ENCODE data around the gene SLC16A5. TPM values are rescaled to one million over a fixed set of nuclear protein-coding genes. Genes with fewer than 3 reads are reported as not detected.

Gene SLC16A5
- total and polyA plus RNA-seq, 8 donors, result 2.2 to 8.8 (median 4.4) TPM

DNA sequence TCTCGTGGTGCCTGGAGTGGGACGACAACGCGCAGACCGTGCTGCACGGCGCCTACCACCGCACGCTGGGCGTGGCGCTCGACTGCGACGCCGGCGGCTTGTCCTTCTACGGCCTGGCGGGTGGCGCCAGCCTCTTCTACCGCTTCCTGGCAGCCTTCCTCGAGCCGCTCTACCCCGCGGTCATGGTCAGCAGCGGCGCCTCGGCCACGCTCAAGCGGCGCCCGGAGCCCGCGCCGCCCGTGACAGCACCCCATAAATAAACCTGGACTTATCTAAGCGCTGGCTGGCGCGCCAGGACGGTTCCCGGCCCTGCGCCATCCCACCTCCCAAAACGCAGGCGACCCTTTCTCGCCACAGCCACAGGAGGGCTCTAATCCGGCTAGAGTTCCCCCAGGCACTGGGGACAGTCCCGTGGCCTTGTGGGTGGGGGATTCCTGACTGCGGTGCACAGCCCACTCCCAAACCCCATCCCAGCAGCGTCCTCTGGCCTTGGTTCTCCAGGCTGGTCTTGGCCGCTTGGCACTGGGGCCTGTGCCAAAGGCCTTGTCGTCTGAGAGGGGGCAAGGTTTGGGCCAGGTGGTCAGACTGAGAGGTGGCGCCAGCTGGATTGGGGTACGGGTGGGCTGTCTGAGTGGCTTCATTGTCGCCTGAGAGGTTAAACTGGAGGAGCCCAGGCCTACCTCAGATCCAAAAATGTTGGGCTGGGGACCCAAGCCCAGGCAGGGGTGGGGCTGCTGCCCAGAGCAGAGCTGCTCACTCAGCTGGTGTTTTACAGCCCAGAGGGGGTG lies 10.1 kb upstream of the SLC16A5 start:
- WGBS, 2 donors, result 9 to 24% methylated on average over 48 to 53 of the region's 53 CpGs
- Histone ChIP-seq H3K27ac (peak overlapping the region; percentile 19 to 81 (median 71)), H3K4me3 (peak overlapping the region; percentile 13 to 46 (median 36)), H3K4me1 (peaks cover 0 to 17% (median 5%) of the 10 kb centered on the region in 3 donors), H3K27me3 (no peaks in the 10 kb centered on the region), H3K9me3 (no peaks in the 10 kb centered on the region), H3K36me3 (no peaks in the 10 kb centered on the region)
- DNase-seq (peak; percentile 54 to 88 (median 69)), FAIRE-seq (no peak), ATAC-seq (peak; percentile 77 to 89 (median 87))
- intact Hi-C loops (cut with DNase I), result no loop called here
- TF ChIP-seq, protein P1, sequence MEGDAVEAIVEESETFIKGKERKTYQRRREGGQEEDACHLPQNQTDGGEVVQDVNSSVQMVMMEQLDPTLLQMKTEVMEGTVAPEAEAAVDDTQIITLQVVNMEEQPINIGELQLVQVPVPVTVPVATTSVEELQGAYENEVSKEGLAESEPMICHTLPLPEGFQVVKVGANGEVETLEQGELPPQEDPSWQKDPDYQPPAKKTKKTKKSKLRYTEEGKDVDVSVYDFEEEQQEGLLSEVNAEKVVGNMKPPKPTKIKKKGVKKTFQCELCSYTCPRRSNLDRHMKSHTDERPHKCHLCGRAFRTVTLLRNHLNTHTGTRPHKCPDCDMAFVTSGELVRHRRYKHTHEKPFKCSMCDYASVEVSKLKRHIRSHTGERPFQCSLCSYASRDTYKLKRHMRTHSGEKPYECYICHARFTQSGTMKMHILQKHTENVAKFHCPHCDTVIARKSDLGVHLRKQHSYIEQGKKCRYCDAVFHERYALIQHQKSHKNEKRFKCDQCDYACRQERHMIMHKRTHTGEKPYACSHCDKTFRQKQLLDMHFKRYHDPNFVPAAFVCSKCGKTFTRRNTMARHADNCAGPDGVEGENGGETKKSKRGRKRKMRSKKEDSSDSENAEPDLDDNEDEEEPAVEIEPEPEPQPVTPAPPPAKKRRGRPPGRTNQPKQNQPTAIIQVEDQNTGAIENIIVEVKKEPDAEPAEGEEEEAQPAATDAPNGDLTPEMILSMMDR (IDR thresholded peaks at IDR 0.05), result peak in 1 of 4 donors; percentile 7

DNA sequence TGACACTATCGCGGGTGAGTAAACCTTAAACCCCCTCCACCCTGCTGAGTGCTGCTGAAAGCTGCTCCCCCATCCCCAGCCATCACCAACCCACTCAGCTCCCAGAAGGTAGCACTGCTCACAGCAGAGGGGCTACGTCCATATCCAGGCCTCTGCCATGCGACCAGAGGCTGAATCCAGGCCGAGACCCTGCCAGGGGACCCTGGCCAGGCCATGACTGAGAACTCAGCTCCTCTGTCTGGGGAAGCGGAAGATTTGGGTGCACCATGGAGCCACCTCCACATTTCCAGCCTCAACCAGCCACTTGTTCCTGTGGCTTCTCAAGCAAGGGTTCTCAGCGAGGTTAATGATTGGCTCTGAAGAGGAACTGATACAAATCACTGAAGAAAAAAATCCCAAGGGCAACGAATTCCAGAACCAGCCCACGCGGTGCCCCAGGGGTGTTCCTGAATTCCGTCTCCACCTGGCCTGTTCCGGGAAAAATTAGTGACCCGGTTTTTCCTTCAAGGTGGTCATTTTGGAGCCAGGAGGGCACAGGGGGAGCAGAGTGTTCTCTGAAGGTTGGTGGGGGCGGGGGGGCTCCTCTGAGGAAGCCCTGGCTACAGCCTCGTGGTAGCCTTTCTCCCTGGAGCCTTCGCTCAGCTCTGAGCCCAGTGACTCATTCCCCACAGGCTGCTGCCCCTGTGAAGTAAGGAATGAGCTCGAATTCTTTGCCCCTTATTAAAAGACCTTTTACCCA lies 9.3 kb upstream of the SLC16A5 start:
- peak overlapping the region; percentile 19 to 81 (median 71) for H3K27ac ChIP-seq
- no peaks in the 10 kb centered on the region for H3K36me3 ChIP-seq
- TF ChIP-seq, protein P1 (IDR thresholded peaks at IDR 0.05), result no peak
- no peaks in the 10 kb centered on the region for H3K27me3 ChIP-seq
- H3K4me3 ChIP-seq, result no peak overlapping the region
- ATAC-seq (peak; percentile 32 to 46 (median 43)), DNase-seq (peak in 2 of 6 donors; percentile 36 to 43), FAIRE-seq (no peak)
- intact Hi-C loops (cut with DNase I), result no loop called here
- H3K9me3 ChIP-seq, result no peaks in the 10 kb centered on the region
- WGBS, 2 donors, result 61 to 62% methylated on average over 17 of the region's 17 CpGs
- H3K4me1 ChIP-seq, result peaks cover 0 to 17% (median 5%) of the 10 kb centered on the region in 3 donors

DNA sequence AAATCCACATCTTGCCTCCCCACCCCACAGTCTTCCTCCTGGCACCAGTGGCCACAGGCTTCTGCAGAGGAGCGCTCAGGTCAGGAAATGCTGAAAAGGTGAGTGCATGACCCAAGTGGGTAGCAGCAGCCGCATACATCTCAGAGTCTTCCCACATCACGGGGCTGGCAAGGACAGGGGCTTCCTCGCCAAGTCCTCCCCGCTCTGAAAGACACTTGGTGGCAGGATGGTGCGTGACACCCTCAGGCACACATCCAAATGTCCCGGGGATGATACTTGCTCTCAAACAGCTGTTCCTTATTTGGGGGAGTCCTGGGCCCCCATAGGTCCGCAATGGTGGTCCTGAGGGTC lies 8.8 kb upstream of the SLC16A5 start:
- Histone ChIP-seq H3K27me3 (no peaks in the 10 kb centered on the region), H3K4me1 (peaks cover 0 to 17% (median 5%) of the 10 kb centered on the region in 3 donors), H3K36me3 (no peaks in the 10 kb centered on the region), H3K9me3 (no peaks in the 10 kb centered on the region), H3K4me3 (no peak overlapping the region), H3K27ac (peak overlapping the region in 3 of 4 donors; percentile 41 to 81 (median 77))
- ATAC-seq (no peak), FAIRE-seq (no peak), DNase-seq (no peak)
- WGBS, 2 donors, result 68 to 81% methylated on average over 8 of the region's 8 CpGs
- intact Hi-C loops (cut with DNase I), result no loop called here
- TF ChIP-seq, protein P1 (IDR thresholded peaks at IDR 0.05), result no peak

DNA sequence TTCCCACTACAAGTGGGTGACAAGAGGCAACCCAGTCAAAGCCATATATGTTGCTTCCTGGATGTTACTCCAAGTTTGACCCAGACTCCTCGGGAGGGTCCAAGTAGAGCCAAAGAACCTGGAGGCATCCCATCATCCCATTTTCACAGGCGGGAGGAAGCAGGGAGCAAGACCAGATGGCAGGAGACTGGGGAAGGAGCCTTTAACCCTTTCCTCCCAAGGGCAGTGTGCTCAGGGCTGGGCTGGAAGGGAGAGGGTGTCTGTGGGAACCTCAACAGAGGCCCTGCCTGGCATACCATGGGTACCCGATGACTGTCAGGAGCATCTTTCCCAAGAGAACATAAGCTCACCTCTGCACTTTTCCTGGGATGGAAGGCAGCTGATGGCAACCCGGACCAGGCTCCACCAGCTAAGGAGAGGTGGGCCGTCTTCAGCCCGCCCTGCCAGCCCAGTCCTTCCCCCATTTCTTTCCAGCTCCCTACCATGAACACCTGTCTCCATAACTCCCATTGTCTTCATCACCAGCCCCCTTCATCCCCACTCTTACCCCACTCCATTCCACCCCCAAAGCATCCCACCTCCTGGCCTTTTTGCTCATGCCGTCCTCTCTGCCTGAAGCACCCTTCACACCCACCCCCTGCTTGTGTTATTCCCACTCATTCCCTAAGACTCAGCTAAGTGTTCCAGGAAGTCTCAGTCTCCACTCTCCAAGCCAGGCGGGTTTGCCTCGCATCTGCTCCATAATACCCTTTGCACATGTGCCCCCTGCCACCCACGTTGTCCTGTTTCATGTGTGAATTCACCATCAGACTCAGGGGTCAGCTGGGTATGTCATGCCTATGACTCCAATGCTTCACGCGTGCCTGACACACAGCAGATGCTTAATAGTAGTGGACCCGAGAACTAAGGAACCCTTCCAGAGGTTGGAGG lies 5.9 kb upstream of the SLC16A5 start:
- H3K27ac ChIP-seq, result no peak overlapping the region
- ATAC-seq, result no peak
- TF ChIP-seq, protein P1 (IDR thresholded peaks at IDR 0.05), result no peak

More for the DNA sequence above, 5.9 kb upstream of the SLC16A5 start:
- DNase-seq, result no peak
- WGBS, 2 donors, result 71 to 82% methylated on average over 13 of the region's 13 CpGs
- Histone ChIP-seq H3K36me3 (no peaks in the 10 kb centered on the region), H3K9me3 (no peaks in the 10 kb centered on the region), H3K4me3 (no peak overlapping the region), H3K4me1 (peaks cover 0 to 16% (median 5%) of the 10 kb centered on the region in 3 donors), H3K27me3 (no peaks in the 10 kb centered on the region)
- no peak for FAIRE-seq
- intact Hi-C loops (cut with DNase I), result no loop called here

Measured in pancreas (tissue), 10 donors.